ENCODE results near the gene NHSL1.

DNA sequence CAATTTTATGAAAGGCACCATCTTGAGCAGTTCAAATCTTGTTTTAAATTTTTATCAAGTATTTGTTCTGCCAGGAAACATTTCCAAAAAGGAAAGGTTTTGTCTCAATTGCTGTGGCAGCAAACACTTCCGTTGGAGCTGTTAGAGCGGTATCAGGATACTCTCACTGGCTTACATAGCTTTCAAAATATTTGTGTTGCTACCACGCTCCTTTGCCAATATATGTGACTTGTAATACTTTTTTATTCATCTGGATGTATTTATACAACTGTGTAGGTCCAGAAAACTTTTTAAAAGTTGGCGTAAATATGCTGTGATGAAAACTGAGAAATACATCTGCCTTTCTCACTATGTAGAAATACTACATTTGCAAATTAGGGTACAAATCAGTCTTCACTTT is 37.8 kb upstream of the NHSL1 start:
- no peak for TF ChIP-seq POLR2A (IDR thresholded peaks at IDR 0.05; ENCODE audit: low read depth, low read length)
- no peak for TF ChIP-seq POLR2AphosphoS5 (IDR thresholded peaks at IDR 0.05; ENCODE audit: low read depth, low read length)
- no peak for TF ChIP-seq TAF1 (IDR thresholded peaks at IDR 0.05; ENCODE audit: borderline replicate concordance, low read depth, low read length)

Data from GM12892 (cell line).